Left hindlimb (tissue), 1 donor: ENCODE measurements around the gene RYR3.
"Not testable (repeated sequence)": the region's sequence is repeated elsewhere in the genome, so short reads cannot be mapped to it uniquely, and the experiment has no call there.

ENCODE experiments used
- DNase-seq: peaks from one replicate; pipeline ENCODE4 v3.0.0-alpha.2; 2018

The RYR3 gene

DNA sequence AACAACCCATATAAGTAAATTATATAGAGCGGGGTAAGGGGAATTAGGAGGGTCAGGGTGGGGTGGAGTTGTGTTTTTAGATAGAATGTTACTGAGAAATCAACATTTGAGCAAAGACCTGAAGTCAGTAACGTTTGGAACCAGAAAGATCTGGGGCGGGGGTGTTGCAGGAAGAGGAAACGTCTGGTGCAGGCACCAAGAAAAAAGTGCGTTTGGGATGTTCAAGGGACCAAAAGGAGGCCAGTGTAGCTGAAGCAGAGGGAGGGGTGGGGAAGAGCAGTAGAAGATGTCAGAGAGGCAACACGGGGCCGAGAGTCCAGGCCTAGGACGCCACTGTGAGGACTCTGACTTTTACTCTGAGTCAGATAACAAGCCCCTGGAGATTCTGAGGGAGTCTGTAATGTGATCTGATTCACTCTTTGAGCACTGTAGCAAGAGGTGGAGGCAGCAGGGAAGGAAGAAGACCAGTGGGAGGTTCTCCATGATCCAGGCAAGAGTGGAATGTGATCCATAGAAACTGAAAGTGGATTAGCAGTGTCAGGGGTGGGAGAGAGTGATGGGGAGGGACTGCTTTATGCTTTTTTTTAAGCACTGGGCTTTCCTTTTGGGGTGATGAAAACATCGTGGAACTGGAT, 478.3 kb downstream of the RYR3 start:
- DNase-seq: no peak

DNA sequence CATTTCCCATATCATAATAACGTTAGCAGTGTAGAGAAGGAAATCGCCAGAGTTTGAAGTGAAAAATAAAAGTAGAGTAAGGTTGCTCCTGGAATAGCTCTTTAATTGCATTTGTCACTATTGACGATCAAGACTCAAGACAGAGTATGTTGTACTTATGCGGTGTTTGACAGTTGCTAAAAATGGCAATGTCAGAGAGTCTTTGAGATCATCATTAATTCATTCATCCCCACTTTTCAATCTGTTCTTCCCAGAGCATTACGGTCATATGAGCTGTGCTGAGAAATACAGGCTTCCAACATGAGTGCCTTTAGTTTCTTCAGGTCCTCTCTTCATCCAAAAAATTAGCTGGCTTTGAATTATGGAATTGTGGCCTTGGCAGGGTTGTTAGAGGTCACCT, 483.7 kb downstream of the RYR3 start:
- no peak for DNase-seq

GRCh38 chr15:33795070-33795469, 484.3 kb downstream of the RYR3 start:
- DNase-seq: no peak

DNA sequence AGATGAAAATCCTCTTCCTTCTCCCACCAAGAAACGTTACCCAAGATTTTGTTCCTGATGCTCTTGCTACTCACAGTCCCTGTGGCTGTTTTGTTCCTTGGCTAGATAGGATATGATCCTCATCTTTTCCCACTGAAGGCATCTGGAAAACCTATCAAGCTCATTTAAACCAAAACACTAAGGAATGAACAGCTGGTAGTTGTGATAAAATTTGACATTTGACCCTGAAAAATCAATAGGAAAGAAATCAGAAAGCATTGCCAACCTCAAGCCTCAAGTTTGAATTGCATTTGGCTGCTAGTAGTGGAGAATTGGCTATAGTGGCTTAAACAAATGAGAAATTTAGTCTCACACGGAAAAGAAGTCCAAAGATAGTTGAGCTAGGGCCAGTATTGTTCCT, 486.9 kb downstream of the RYR3 start:
- no peak for DNase-seq

- no peak for DNase-seq
These were observed 491.2 kb downstream of the RYR3 start for GRCh38 chr15:33801954-33802353.

DNA sequence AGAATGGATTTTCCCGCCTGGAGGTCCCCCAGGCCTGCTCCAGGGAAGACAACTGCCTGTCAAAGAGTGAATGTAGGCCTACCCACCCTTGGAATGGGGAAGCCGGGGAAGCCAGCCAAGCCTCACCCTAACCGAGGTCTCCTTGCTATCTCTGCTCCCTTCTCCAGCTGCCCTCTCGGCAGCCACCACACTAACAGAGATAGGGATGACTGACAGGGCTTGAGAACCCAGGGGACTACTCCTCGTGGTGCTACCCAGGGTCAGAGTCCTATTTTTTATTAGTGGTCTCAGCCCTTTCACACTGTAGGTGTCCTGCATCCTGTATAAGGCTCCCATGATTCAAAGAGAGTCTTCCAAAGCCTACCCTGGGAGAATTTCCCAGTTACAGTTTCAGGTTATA, 496.9 kb downstream of the RYR3 start:
- DNase-seq: no peak

GRCh38 chr15:33808720-33809457, 498.1 kb downstream of the RYR3 start:
- DNase-seq: no peak

GRCh38 chr15:33810073-33810595, 499.4 kb downstream of the RYR3 start:
- no peak for DNase-seq

GRCh38 chr15:33810806-33811205, 500.0 kb downstream of the RYR3 start:
- no peak for DNase-seq

- no peak for DNase-seq
These were observed 503.1 kb downstream of the RYR3 start for GRCh38 chr15:33813891-33814290.

DNA sequence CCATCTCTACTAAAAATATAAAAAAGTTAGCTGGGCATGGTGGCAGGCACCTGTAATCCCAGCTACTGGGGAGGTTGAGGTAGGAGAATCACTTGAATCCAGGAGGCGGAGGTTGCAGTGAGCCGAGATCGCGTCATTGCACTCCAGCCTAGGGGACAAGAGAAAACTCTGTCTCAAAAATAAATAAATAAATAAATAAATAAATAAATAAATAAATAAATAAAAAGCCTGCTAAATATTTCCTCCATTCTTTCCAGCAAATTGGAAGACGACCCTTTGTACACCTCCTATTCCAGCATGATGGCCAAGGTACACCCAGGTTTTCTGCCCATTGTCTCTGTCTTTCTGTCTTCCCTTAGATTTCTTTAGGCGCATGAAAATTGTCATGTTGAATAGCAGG, 508.7 kb downstream of the RYR3 start:
- DNase-seq: not testable (repeated sequence)

- no peak for DNase-seq
These were observed 511.7 kb downstream of the RYR3 start for GRCh38 chr15:33822479-33822878.

GRCh38 chr15:33823119-33823518, 512.4 kb downstream of the RYR3 start:
- DNase-seq: no peak

DNA sequence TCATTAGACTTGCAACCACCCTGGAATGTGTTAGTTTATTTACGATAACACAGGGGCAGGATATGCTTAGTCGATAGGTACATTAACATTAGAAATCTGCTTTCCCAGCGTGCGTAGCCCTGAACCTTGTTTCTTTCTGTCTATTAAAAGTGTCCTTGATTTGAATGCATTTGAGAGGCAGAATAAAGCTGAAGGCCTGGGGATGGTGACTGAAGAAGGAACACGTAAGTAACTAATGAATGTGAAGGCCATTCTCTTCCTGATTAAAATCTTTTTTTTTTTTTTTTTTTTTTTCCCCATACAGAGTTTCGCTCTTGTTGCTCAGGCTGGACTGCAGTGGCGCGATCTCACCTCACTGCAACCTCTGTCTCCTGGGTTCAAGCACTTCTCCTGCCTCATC, 514.7 kb downstream of the RYR3 start:
- no peak for DNase-seq

GRCh38 chr15:33826201-33826600, 515.4 kb downstream of the RYR3 start:
- DNase-seq: no peak

DNA sequence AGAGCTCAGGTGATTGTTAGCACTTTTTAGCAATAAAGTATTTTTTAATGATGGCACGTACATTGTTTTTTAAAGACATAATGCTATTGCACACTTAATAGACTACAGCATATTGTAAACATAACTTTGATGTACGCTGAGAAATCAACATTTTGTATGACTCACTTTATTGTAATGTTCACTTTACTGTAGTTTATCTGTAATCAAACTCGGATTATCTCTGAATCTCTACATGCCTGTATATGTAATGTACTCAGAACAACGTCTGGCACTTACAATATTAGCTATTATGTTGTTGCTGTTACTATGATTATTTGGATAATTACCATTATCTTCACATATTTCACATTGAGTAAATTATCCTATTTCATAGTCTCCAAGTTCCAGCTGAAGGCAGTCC, 519.6 kb downstream of the RYR3 start:
- no peak for DNase-seq

DNA sequence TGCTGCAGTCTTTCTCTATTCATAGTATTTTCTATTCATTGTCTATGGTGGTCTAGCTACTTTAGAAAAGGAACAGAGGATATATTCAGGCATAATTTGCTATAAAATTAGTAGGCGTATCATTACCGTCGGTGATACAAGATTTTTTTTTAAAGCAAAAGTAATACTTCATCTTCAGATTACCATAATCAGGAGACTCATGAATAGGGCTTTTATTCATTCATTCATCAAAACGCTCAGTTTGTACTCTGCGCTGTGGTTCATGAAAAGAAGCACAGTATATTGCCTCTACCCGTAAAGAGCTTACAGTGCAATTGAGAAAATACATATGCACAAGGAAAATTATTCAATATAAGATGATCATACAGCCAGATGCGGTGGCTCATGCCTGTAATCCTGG, 520.9 kb downstream of the RYR3 start:
- DNase-seq: no peak

- no peak for DNase-seq
These were observed 524.4 kb downstream of the RYR3 start for GRCh38 chr15:33834892-33835743.

DNA sequence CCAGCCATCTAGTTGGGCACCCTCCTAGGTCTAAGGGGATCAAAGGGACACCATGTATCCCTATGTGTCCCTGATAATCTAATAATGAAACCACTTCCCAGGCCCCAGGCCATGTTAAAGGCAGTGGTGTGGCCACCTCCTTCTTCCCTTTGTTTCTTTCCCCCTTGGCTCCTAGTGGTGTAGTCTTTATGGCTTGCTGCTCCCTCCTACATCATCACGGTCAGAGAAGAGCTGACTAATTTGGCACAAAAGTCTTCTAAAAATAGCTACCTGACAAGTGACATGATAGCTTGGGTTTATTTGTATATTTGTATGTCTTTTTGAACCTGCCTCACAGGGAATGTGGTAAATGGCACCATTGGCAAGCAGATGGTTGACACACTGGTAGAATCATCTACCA, 526.5 kb downstream of the RYR3 start:
- no peak for DNase-seq

GRCh38 chr15:33839540-33839939, 528.8 kb downstream of the RYR3 start:
- no peak for DNase-seq

GRCh38 chr15:33840615-33841014, 529.8 kb downstream of the RYR3 start:
- no peak for DNase-seq

DNA sequence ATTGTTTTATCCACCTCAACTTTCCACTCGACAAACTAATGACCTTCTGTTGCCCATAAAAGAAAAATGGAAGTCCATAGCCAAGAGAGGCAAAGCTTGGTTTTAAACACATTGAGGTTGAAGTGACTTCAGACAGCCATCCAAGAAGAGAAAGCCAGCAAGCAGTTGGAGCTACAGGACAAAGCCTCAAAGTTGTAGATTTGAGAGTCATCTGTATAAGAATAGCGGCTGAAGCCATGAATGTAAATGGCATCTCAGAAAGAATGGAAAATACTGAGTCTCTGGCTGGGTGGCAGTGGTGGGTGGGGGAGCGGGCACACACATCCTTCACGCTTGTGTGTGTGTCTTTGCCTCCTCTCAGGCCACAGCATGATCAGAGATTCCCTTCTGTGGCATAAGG, 533.4 kb downstream of the RYR3 start:
- no peak for DNase-seq

GRCh38 chr15:33844597-33844996, 533.8 kb downstream of the RYR3 start:
- no peak for DNase-seq

DNA sequence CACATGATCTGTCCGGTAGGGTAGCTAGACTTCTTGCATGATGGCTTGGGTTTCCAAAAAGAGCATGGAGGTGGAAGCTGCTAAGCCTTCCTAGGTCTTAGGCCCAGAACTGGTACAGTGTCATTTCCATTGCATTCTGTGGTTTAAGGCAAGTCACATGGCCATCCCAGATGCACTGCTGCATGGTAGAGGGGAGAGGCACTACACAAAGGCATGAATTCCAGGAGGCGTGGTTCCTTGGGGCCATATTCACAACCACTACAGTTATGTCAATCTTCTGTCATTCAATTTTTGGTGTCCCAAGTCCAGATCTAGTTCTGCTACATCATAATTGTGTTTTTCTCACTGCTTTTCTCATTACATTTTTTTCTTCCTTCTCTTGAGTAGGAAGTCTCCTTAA, 535.4 kb downstream of the RYR3 start:
- no peak for DNase-seq
